MCF 10A (cell line): ENCODE measurements around the gene MCM7. TPM values are rescaled to one million over a fixed set of nuclear protein-coding genes. Genes with fewer than 3 reads are reported as not detected.

Source experiments
- BruUV-seq: library from RNA; stranded (reverse); fragments of 400-500 nt; replicated peaks from 2 replicates; lab custom pipeline; 2021; lab: Mats Ljungman, UMichigan
- CTCF ChIA-PET: fragments of 300-600 bp; sonication (Branson Sonifier 250); formaldehyde crosslinking; extraction: SDS; loops from one replicate; lab custom pipeline; 2021; ENCODE audit warnings: antibody characterized with exemption, inconsistent platforms; lab: Yijun Ruan, JAX
- POLR2A ChIA-PET: fragments of 300-600, 350-650 bp; sonication (Branson Sonifier 250); formaldehyde crosslinking; extraction: SDS; loops from one replicate; lab custom pipeline; 2020; ENCODE audit warnings: antibody characterized with exemption, inconsistent platforms; lab: Yijun Ruan, JAX
- DNase-seq: peaks from one replicate; pipeline ENCODE4 v3.0.0-alpha.2; 2018; ENCODE audit not compliant: unreplicated experiment
- H3K27ac Mint-ChIP-seq: one replicate; pipeline ENCODE4 v1.8.0; 2022; ENCODE audit warnings: mild to moderate bottlenecking, low read depth, mixed read lengths; ENCODE audit not compliant: unreplicated experiment
- H3K27me3 Mint-ChIP-seq: one replicate; pipeline ENCODE4 v1.8.0; 2022; ENCODE audit warnings: mixed read lengths; ENCODE audit not compliant: insufficient read depth, unreplicated experiment
- H3K36me3 Mint-ChIP-seq: one replicate; pipeline ENCODE4 v1.8.0; 2022; ENCODE audit warnings: mild to moderate bottlenecking, moderate library complexity, mixed read lengths; ENCODE audit not compliant: insufficient read depth, unreplicated experiment
- H3K4me1 Mint-ChIP-seq: one replicate; pipeline ENCODE4 v1.8.0; 2022; ENCODE audit warnings: mixed read lengths; ENCODE audit not compliant: insufficient read depth, unreplicated experiment
- H3K4me3 Mint-ChIP-seq: one replicate; pipeline ENCODE4 v1.8.0; 2022; ENCODE audit warnings: mild to moderate bottlenecking, moderate library complexity, mixed read lengths; ENCODE audit not compliant: unreplicated experiment
- H3K9me3 Mint-ChIP-seq: one replicate; pipeline ENCODE4 v1.8.0; 2022; ENCODE audit warnings: mixed read lengths; ENCODE audit not compliant: unreplicated experiment
- CTCF ChIP-seq: fragments of 200-600 bp; IDR thresholded peaks from one replicate; pipeline ENCODE4 v1.8.0; 2022; ENCODE audit warnings: antibody characterized with exemption, mild to moderate bottlenecking; ENCODE audit not compliant: unreplicated experiment
- intact Hi-C: fragments of 100-400 bp; cut with micrococcal nuclease; formaldehyde crosslinking; loops from 2 replicates; pipeline ENCODE4 v1.14.1; 2022
- total RNA-seq: library from RNA; stranded (reverse); gene quantifications from 2 replicates; pipeline ENCODE4 v1.2.3, GENCODE V29; 2022

MCM7 gene
- total RNA-seq, 1 experiment from 2014 or later = 67.8 TPM

- H3K36me3 Mint-ChIP-seq = peaks cover 79% of the 10 kb centered on the region
- no TSS peak for BruUV-seq
- H3K27ac Mint-ChIP-seq = no peak overlapping the region
- POLR2A ChIA-PET = interaction anchor here (1.0 to 1.2 kb wide), 2 partner anchors 10 to 24 kb away, joined by 4 read pairs; partner anchors contain the start of genes AP4M1 and MCM7
- no peak for DNase-seq
- H3K4me3 Mint-ChIP-seq = no peak overlapping the region
- TF ChIP-seq CTCF = no peak
- H3K27me3 Mint-ChIP-seq = no peaks in the 10 kb centered on the region
- CTCF ChIA-PET = no interaction called here
- peaks cover 6% of the 10 kb centered on the region for H3K9me3 Mint-ChIP-seq
- intact Hi-C loops = no loop called here
- H3K4me1 Mint-ChIP-seq = peaks cover 6% of the 10 kb centered on the region
These were observed 24.0 kb downstream of the MCM7 start for GRCh38 chr7:100077205-100077604.

GRCh38 chr7:100075418-100075817 is 25.8 kb downstream of the MCM7 start:
- Mint-ChIP-seq H3K4me3 (no peak overlapping the region), H3K27me3 (no peaks in the 10 kb centered on the region), H3K27ac (no peak overlapping the region), H3K36me3 (peaks cover 97% of the 10 kb centered on the region), H3K4me1 (peaks cover 6% of the 10 kb centered on the region), H3K9me3 (peaks cover 16% of the 10 kb centered on the region)
- intact Hi-C loops = no loop called here
- no TSS peak for BruUV-seq
- ChIA-PET CTCF (interaction anchor here (0.5 to 2.0 kb wide), 5 partner anchors 82 to 802 kb away, joined by 3 to 7 read pairs (median 4); no protein-coding TSS in a partner anchor), POLR2A (interaction anchor here (0.7 to 1.4 kb wide), 4 partner anchors 12 to 455 kb away, joined by 3 to 5 read pairs (median 4); partner anchors contain the start of genes ZKSCAN1 and ZSCAN21)
- TF ChIP-seq CTCF = no peak
- DNase-seq = no peak

- Mint-ChIP-seq H3K27me3 (no peaks in the 10 kb centered on the region), H3K4me1 (peaks cover 6% of the 10 kb centered on the region), H3K27ac (no peak overlapping the region), H3K9me3 (peaks cover 16% of the 10 kb centered on the region), H3K36me3 (peaks cover 97% of the 10 kb centered on the region), H3K4me3 (no peak overlapping the region)
- ChIA-PET POLR2A (interaction anchor here (0.6 to 1.4 kb wide), 4 partner anchors 11 to 454 kb away, joined by 3 to 5 read pairs (median 4); partner anchors contain the start of gene ZSCAN21), CTCF (interaction anchor here (0.6 to 2.0 kb wide), 2 partner anchors 78 to 81 kb away, joined by 4 to 7 read pairs; no protein-coding TSS in a partner anchor)
- no peak for TF ChIP-seq CTCF
- no peak for DNase-seq
- intact Hi-C loops = no loop called here
- BruUV-seq = no TSS peak
These were observed 26.4 kb downstream of the MCM7 start for GRCh38 chr7:100074841-100075240.

GRCh38 chr7:100072462-100072861 is 28.7 kb downstream of the MCM7 start:
- no TSS peak for BruUV-seq
- intact Hi-C loops = no loop called here
- ChIA-PET CTCF (interaction anchor here (1.6 to 1.9 kb wide), 2 partner anchors 78 to 82 kb away, joined by 5 to 6 read pairs; no protein-coding TSS in a partner anchor), POLR2A (interaction anchor here (1.0 to 1.3 kb wide), 2 partner anchors 15 to 57 kb away, joined by 3 read pairs; partner anchors contain the start of gene ZKSCAN1)
- H3K27ac Mint-ChIP-seq = no peak overlapping the region
- no peaks in the 10 kb centered on the region for H3K4me1 Mint-ChIP-seq
- peaks cover 16% of the 10 kb centered on the region for H3K9me3 Mint-ChIP-seq
- no peak for DNase-seq
- H3K4me3 Mint-ChIP-seq = no peak overlapping the region
- H3K36me3 Mint-ChIP-seq = peaks cover 93% of the 10 kb centered on the region
- TF ChIP-seq CTCF = no peak
- no peaks in the 10 kb centered on the region for H3K27me3 Mint-ChIP-seq
